Mesendoderm (in vitro differentiated cells): Measurements from ENCODE around the gene SYNE2.

Source experiments
- DNase-seq: peaks from one replicate; pipeline ENCODE4 v3.0.0; 2013
- H2AK5ac ChIP-seq: 2 replicates; pipeline ENCODE4 v1.6.1; 2013; ENCODE audit warnings: low read length, inconsistent platforms
- H2BK120ac ChIP-seq: 2 replicates; pipeline ENCODE4 v1.6.1; 2013; ENCODE audit warnings: low read depth, mild to moderate bottlenecking, low read length, moderate library complexity, mixed read lengths
- H2BK15ac ChIP-seq: replicated peaks from 2 replicates; pipeline ENCODE4 v1.6.1; 2013; ENCODE audit warnings: low read depth, mild to moderate bottlenecking, moderate library complexity
- H2BK5ac ChIP-seq: 2 replicates; pipeline ENCODE4 v1.6.1; 2013; ENCODE audit warnings: low read length, inconsistent platforms
- H3K18ac ChIP-seq: 2 replicates; pipeline ENCODE4 v1.6.1; 2013; ENCODE audit warnings: mild to moderate bottlenecking, low read length, mixed read lengths
- H3K23ac ChIP-seq: one replicate; pipeline ENCODE4 v1.6.1; 2013; ENCODE audit warnings: low read length
- H3K27ac ChIP-seq: 2 replicates; pipeline ENCODE4 v1.5.1; 2013; ENCODE audit warnings: low read depth, mild to moderate bottlenecking, inconsistent platforms, low read length, moderate library complexity
- H3K27me3 ChIP-seq: 2 replicates; pipeline ENCODE4 v1.6.1; 2013; ENCODE audit warnings: low read length, control low read depth, mild to moderate bottlenecking, inconsistent platforms; ENCODE audit not compliant: insufficient read depth, poor library complexity
- H3K36me3 ChIP-seq: 2 replicates; pipeline ENCODE4 v1.6.1; 2013; ENCODE audit warnings: low read length, inconsistent platforms; ENCODE audit not compliant: control insufficient read depth, insufficient read depth
- H3K4ac ChIP-seq: one replicate; pipeline ENCODE4 v1.6.1; 2013; ENCODE audit warnings: low read depth, mild to moderate bottlenecking, low read length, moderate library complexity
- H3K4me1 ChIP-seq: 2 replicates; pipeline ENCODE4 v1.6.1; 2013; ENCODE audit warnings: low read depth, low read length, inconsistent platforms; ENCODE audit not compliant: control insufficient read depth
- H3K4me2 ChIP-seq: 2 replicates; pipeline ENCODE4 v1.6.1; 2013; ENCODE audit warnings: low read length
- H3K4me3 ChIP-seq: 2 replicates; pipeline ENCODE4 v1.5.1; 2013; ENCODE audit warnings: mild to moderate bottlenecking, low read length
- H3K56ac ChIP-seq: one replicate; pipeline ENCODE4 v1.6.1; 2013; ENCODE audit warnings: low read length
- H3K79me1 ChIP-seq: 2 replicates; pipeline ENCODE4 v1.6.1; 2013; ENCODE audit warnings: low read length, inconsistent platforms
- H3K79me2 ChIP-seq: 2 replicates; pipeline ENCODE4 v1.6.1; 2013; ENCODE audit warnings: mild to moderate bottlenecking, low read length; ENCODE audit not compliant: control insufficient read depth, insufficient read depth
- H3K9ac ChIP-seq: 2 replicates; pipeline ENCODE4 v1.6.1; 2013; ENCODE audit warnings: low read length, inconsistent platforms
- H4K5ac ChIP-seq: one replicate; pipeline ENCODE4 v1.6.1; 2013; ENCODE audit warnings: low read length
- H4K8ac ChIP-seq: one replicate; pipeline ENCODE4 v1.6.1; 2013; ENCODE audit warnings: low read depth, mild to moderate bottlenecking, control low read depth, low read length, moderate library complexity
- WGBS: extraction: QIAGEN DNeasy Blood & Tissue Kit; methylation state at CpG from one replicate; pipeline ENCODE4 v1.1.7; 2013; ENCODE audit warnings: low lambda C conversion rate, missing lambda C conversion rate; ENCODE audit not compliant: insufficient coverage; ENCODE audit errors: extremely low coverage; 5-methylcytosine and 5-hydroxymethylcytosine counted together

The SYNE2 gene

DNA sequence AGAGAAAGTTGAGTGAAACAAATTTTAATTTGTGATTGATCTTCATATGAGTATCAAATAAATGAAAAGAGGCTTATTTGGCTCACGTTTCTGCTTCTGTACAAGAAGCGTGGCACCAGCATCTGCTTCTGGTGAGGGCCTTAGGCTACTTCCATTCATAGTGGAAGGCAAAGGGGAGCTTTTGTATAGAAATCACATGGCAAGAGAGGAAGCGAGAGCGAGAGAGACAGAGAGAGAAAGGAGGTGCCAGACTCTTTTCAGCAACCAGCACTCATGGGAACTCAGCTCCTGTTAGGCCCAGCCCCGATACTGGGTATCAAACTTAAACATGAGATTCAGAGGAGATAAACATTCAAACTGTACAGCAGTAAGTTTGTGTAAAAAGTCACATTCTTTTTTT, 121.4 kb downstream of the SYNE2 start:
- H3K27me3 ChIP-seq: no peaks in the 10 kb centered on the region
- DNase-seq: no peak
- H3K79me2 ChIP-seq: no peaks in the 10 kb centered on the region
- no peak overlapping the region for H2BK5ac ChIP-seq
- WGBS: no CpG with 5 or more reads among the region's 5 CpGs
- H3K4me2 ChIP-seq: no peak overlapping the region
- H3K4ac ChIP-seq: no peak overlapping the region
- no peak overlapping the region for H3K9ac ChIP-seq
- H3K36me3 ChIP-seq: no peaks in the 10 kb centered on the region
- no peaks in the 10 kb centered on the region for H3K79me1 ChIP-seq
- H2BK15ac ChIP-seq: no peak overlapping the region
- H3K56ac ChIP-seq: no peak overlapping the region
- H4K8ac ChIP-seq: no peak overlapping the region
- H3K4me1 ChIP-seq: no peaks in the 10 kb centered on the region
- H3K4me3 ChIP-seq: no peak overlapping the region
- no peak overlapping the region for H2BK120ac ChIP-seq
- no peak overlapping the region for H3K27ac ChIP-seq
- no peak overlapping the region for H3K23ac ChIP-seq
- H3K18ac ChIP-seq: no peak overlapping the region
- H2AK5ac ChIP-seq: no peak overlapping the region
- H4K5ac ChIP-seq: no peak overlapping the region

DNA sequence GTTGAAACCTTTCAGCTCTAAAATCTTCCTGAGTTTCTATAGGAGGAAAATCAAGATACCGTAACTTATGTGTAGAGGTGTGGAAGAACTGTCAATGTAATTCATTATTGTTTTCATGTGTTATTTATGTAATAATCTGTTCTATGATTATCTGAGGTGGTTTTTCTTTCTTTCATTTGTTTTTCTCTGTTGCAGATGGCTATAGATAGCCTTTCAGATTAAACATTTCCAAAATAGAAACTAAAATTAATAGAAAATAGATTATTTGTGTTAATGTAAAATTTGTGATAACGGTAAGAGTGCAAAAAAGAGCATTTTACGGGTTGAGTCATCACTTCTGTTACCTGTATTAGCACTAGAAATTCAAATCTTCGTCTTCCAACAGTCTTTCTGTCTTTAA, 128.8 kb downstream of the SYNE2 start:
- Histone ChIP-seq H3K4me3 (no peak overlapping the region), H3K4me1 (no peaks in the 10 kb centered on the region), H3K27me3 (no peaks in the 10 kb centered on the region), H3K79me1 (no peaks in the 10 kb centered on the region), H2BK15ac (no peak overlapping the region), H3K9ac (no peak overlapping the region), H3K4me2 (no peak overlapping the region), H3K23ac (no peak overlapping the region), H3K36me3 (no peaks in the 10 kb centered on the region), H3K79me2 (no peaks in the 10 kb centered on the region), H2BK120ac (no peak overlapping the region), H3K4ac (no peak overlapping the region), H3K18ac (no peak overlapping the region), H2BK5ac (no peak overlapping the region), H2AK5ac (no peak overlapping the region), H4K8ac (no peak overlapping the region), H3K56ac (no peak overlapping the region), H4K5ac (no peak overlapping the region), H3K27ac (no peak overlapping the region)
- WGBS: 100% methylated on average over 2 of the region's 4 CpGs
- DNase-seq: no peak

GRCh38 chr14:63982156-63982555, 129.4 kb downstream of the SYNE2 start:
- DNase-seq: no peak
- Histone ChIP-seq H3K79me1 (no peaks in the 10 kb centered on the region), H4K5ac (no peak overlapping the region), H2AK5ac (no peak overlapping the region), H3K4me1 (no peaks in the 10 kb centered on the region), H3K9ac (no peak overlapping the region), H3K56ac (no peak overlapping the region), H3K27ac (no peak overlapping the region), H3K4ac (no peak overlapping the region), H4K8ac (no peak overlapping the region), H3K27me3 (no peaks in the 10 kb centered on the region), H3K4me3 (no peak overlapping the region), H2BK120ac (no peak overlapping the region), H3K18ac (no peak overlapping the region), H3K4me2 (no peak overlapping the region), H2BK15ac (no peak overlapping the region), H3K36me3 (no peaks in the 10 kb centered on the region), H2BK5ac (no peak overlapping the region), H3K23ac (no peak overlapping the region), H3K79me2 (no peaks in the 10 kb centered on the region)
- WGBS: no CpG with 5 or more reads among the region's 3 CpGs

GRCh38 chr14:63982629-63983028, 129.8 kb downstream of the SYNE2 start:
- H3K4me3 ChIP-seq: no peak overlapping the region
- H3K27me3 ChIP-seq: no peaks in the 10 kb centered on the region
- H3K9ac ChIP-seq: no peak overlapping the region
- no peak overlapping the region for H3K27ac ChIP-seq
- no peak overlapping the region for H3K18ac ChIP-seq
- H3K56ac ChIP-seq: no peak overlapping the region
- no peaks in the 10 kb centered on the region for H3K36me3 ChIP-seq
- no peak overlapping the region for H4K5ac ChIP-seq
- no peak overlapping the region for H2BK5ac ChIP-seq
- no peak overlapping the region for H2BK15ac ChIP-seq
- no peak overlapping the region for H4K8ac ChIP-seq
- H3K4me2 ChIP-seq: no peak overlapping the region
- no peaks in the 10 kb centered on the region for H3K4me1 ChIP-seq
- no peak overlapping the region for H2BK120ac ChIP-seq
- no peak overlapping the region for H3K4ac ChIP-seq
- no peaks in the 10 kb centered on the region for H3K79me2 ChIP-seq
- no peaks in the 10 kb centered on the region for H3K79me1 ChIP-seq
- no peak overlapping the region for H2AK5ac ChIP-seq
- DNase-seq: no peak
- no CpG with 5 or more reads among the region's 3 CpGs for WGBS
- no peak overlapping the region for H3K23ac ChIP-seq

DNA sequence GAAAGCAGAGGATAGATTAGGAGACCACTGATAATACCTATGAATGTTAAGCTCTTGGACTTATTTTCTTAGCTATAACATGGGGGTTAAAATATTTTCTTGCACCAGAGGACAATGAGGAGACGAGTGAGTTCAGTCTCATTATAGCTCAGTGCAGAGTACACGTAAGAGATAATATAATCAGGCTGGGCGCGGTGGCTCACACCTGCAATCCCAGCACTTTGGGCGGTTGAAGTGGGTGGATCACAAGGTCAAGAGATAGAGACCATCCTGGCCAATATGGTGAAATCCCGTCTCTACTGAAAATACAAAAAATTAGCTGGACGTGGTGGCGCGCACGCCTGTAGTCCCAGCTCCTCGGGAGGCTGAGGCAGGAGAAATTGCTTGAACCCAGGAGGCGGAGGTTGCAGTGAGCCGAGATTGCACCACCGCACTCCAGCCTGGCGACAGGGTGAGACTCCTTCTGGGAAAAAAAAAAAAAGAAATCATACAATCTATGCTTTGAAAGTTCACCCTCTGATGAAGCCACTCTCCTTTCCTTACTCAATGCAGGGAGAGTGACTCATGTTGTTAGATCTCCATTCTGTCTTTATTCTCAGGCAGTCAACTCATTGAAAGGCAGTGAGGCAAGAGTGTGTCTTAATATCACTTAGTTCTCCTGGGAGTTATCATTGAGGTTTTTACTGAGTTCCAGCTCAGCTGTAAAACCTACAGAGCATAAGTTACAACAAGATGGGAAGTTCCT, 134.2 kb downstream of the SYNE2 start:
- H3K27ac ChIP-seq: no peak overlapping the region
- H3K56ac ChIP-seq: no peak overlapping the region
- no peak overlapping the region for H2BK120ac ChIP-seq
- H3K27me3 ChIP-seq: no peaks in the 10 kb centered on the region
- no peak overlapping the region for H3K9ac ChIP-seq
- H3K23ac ChIP-seq: no peak overlapping the region
- WGBS: no CpG with 5 or more reads among the region's 15 CpGs
- DNase-seq: peak; percentile 5
- no peak overlapping the region for H3K18ac ChIP-seq
- no peak overlapping the region for H2BK5ac ChIP-seq
- H2AK5ac ChIP-seq: no peak overlapping the region
- H3K4me1 ChIP-seq: no peaks in the 10 kb centered on the region
- no peak overlapping the region for H3K4me2 ChIP-seq
- no peak overlapping the region for H2BK15ac ChIP-seq
- H3K36me3 ChIP-seq: no peaks in the 10 kb centered on the region
- H3K4me3 ChIP-seq: no peak overlapping the region
- no peak overlapping the region for H4K8ac ChIP-seq
- H3K4ac ChIP-seq: no peak overlapping the region
- no peaks in the 10 kb centered on the region for H3K79me2 ChIP-seq
- no peak overlapping the region for H4K5ac ChIP-seq
- H3K79me1 ChIP-seq: no peaks in the 10 kb centered on the region

DNA sequence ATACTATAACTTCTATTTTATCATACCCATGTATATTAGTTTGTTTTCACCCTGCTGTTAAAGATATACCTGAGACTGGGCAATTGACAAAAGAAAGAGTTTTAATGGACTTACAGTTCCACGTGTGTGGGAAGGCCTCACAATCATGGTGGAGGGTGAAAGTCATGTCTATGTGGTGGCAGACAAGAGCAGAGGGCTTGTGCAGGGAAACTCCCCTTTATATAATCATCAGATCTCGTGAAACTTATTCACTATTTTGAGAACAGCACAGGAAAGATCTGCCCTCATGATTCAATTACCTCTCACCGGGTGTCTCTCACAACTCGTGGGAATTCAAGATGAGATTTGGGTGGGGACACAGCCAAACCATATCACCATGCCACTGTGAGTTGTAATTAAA, 135.8 kb downstream of the SYNE2 start:
- Histone ChIP-seq H3K9ac (no peak overlapping the region), H3K27me3 (no peaks in the 10 kb centered on the region), H3K4me2 (no peak overlapping the region), H2AK5ac (no peak overlapping the region), H3K4me3 (no peak overlapping the region), H2BK5ac (no peak overlapping the region), H3K23ac (no peak overlapping the region), H3K4me1 (no peaks in the 10 kb centered on the region), H3K27ac (no peak overlapping the region), H3K79me2 (no peaks in the 10 kb centered on the region), H3K18ac (no peak overlapping the region), H2BK120ac (no peak overlapping the region), H4K8ac (no peak overlapping the region), H3K79me1 (no peaks in the 10 kb centered on the region), H3K4ac (no peak overlapping the region), H2BK15ac (no peak overlapping the region), H4K5ac (no peak overlapping the region), H3K36me3 (no peaks in the 10 kb centered on the region), H3K56ac (no peak overlapping the region)
- DNase-seq: no peak
- no CpG with 5 or more reads among the region's 4 CpGs for WGBS
